ENCODE measurements around the gene ITIH3.

DNA sequence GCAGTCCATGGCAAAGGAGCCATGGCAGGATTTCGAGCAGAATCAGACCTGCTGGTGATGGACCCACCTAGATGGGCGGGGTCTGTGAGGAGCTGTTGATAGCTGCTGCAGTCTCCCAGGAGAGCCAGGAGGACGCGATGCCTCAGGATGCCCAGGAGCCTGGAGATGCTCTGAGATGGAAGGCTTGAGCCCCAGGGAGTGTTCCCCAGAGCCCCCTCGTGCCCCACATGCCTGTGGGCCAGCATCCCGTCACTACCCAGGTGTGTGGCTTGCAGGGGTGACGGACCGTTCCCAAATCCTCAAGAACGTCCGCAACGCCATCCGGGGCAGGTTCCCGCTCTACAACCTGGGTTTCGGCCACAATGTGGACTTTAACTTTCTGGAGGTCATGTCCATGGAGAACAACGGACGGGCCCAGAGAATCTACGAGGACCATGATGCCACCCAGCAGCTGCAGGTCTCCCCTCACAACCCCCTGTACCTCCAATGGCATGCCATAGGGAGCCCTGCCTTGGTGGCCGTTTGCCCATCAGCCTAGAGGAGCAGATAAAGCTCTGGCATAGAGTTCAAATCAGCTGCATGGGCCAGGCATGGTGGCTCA lies 10.5 kb upstream of the ITIH3 start:
- TF ChIP-seq TAF1 (IDR thresholded peaks at IDR 0.05; ENCODE audit: borderline replicate concordance, insufficient read depth, low read length) = no peak
- TF ChIP-seq POLR2AphosphoS5 (IDR thresholded peaks at IDR 0.05; ENCODE audit: low read depth, low read length) = no peak
- TF ChIP-seq SIN3A (IDR thresholded peaks at IDR 0.05; ENCODE audit: borderline replicate concordance, insufficient read depth, low read length) = no peak
- TF ChIP-seq REST (IDR thresholded peaks at IDR 0.05; ENCODE audit: insufficient read depth in 1 of 2, low read depth in 2 of 2, low read length in 2 of 2) = no peak
- no peak for TF ChIP-seq FOXP2 (optimal IDR thresholded peaks at IDR 0.05; ENCODE audit: borderline replicate concordance, extremely low read depth, extremely low read length, insufficient read depth)
